SK-N-SH treated with all-trans-retinoic acid at 6 μM for 48 hours (cell line): ENCODE measurements around the gene FGGY.

Experiments used
- ATAC-seq: fragments of 200-7000 bp; cut with Tn5 transposase; 3 replicates; pipeline ENCODE4 v1.9.1; 2020; ENCODE audit warnings: mild to moderate bottlenecking, moderate library complexity
- ARNTL ChIP-seq: fragments of 450-650 bp; formaldehyde crosslinking; IDR thresholded peaks from 2 replicates; pipeline ENCODE4 v1.5.0; 2020; ENCODE audit warnings: low read depth, mild to moderate bottlenecking, moderate library complexity, borderline replicate concordance
- BACH2 ChIP-seq: fragments of 250-450 bp; sonication (Bioruptor Pico); IDR thresholded peaks from 2 replicates; pipeline ENCODE4 v1.9.0; 2021; ENCODE audit warnings: mild to moderate bottlenecking, borderline replicate concordance
- CSDC2 ChIP-seq: fragments of 250-450 bp; sonication (Bioruptor Pico); IDR thresholded peaks from 2 replicates; pipeline ENCODE4 v1.5.0; 2020; ENCODE audit warnings: mild to moderate bottlenecking, moderate library complexity
- CSRNP3 ChIP-seq: fragments of 250-450 bp; sonication (Bioruptor Pico); IDR thresholded peaks from 2 replicates; pipeline ENCODE4 v1.5.1; 2021; ENCODE audit warnings: mild to moderate bottlenecking, moderate library complexity
- ESRRG ChIP-seq: fragments of 250-450 bp; sonication (Bioruptor Pico); IDR thresholded peaks from 2 replicates; pipeline ENCODE4 v1.6.1; 2021; ENCODE audit warnings: mild to moderate bottlenecking
- GLIS3 ChIP-seq: fragments of 250-450 bp; sonication (Bioruptor Pico); IDR thresholded peaks from 2 replicates; pipeline ENCODE4 v1.5.0; 2020; ENCODE audit warnings: mild to moderate bottlenecking, moderate library complexity
- ISL1 ChIP-seq: fragments of 250-450 bp; sonication (Bioruptor Pico); IDR thresholded peaks from 2 replicates; pipeline ENCODE4 v2.1.2; 2022; ENCODE audit warnings: mild to moderate bottlenecking, moderate library complexity
- OSR1 ChIP-seq: fragments of 250-450 bp; sonication (Bioruptor Pico); IDR thresholded peaks from 2 replicates; pipeline ENCODE4 v1.8.0; 2022; ENCODE audit warnings: moderate library complexity, mild to moderate bottlenecking, inconsistent platforms
- PATZ1 ChIP-seq: fragments of 250-450 bp; sonication (Bioruptor Pico); IDR thresholded peaks from 2 replicates; pipeline ENCODE4 v1.8.0; 2020; ENCODE audit warnings: mild to moderate bottlenecking, moderate library complexity, borderline replicate concordance
- POU6F1 ChIP-seq: fragments of 250-450 bp; sonication (Bioruptor Pico); IDR thresholded peaks from 2 replicates; pipeline ENCODE4 v1.8.0; 2021; ENCODE audit warnings: low read depth, mild to moderate bottlenecking, moderate library complexity, borderline replicate concordance
- RARB ChIP-seq: fragments of 250-450 bp; sonication (Bioruptor Pico); IDR thresholded peaks from 2 replicates; pipeline ENCODE4 v1.8.0; 2021; ENCODE audit warnings: mild to moderate bottlenecking, moderate library complexity
- TCF4 ChIP-seq: fragments of 250-450 bp; sonication (Bioruptor Pico); IDR thresholded peaks from 2 replicates; pipeline ENCODE4 v1.8.0; 2021; ENCODE audit warnings: mild to moderate bottlenecking, moderate library complexity, borderline replicate concordance
- TOX ChIP-seq: fragments of 250-450 bp; sonication (Bioruptor Pico); IDR thresholded peaks from 2 replicates; pipeline ENCODE4 v1.8.0; 2021; ENCODE audit warnings: mild to moderate bottlenecking, moderate library complexity, borderline replicate concordance
- TSHZ2 ChIP-seq: fragments of 250-450 bp; sonication (Bioruptor Pico); IDR thresholded peaks from 2 replicates; pipeline ENCODE4 v1.5.0; 2020; ENCODE audit warnings: mild to moderate bottlenecking, moderate library complexity
- ZC3H10 ChIP-seq: fragments of 250-450 bp; sonication (Bioruptor Pico); IDR thresholded peaks from 2 replicates; pipeline ENCODE4 v1.5.1; 2021; ENCODE audit warnings: mild to moderate bottlenecking, moderate library complexity
- ZFP3 ChIP-seq: fragments of 250-450 bp; sonication (Bioruptor Pico); IDR thresholded peaks from 2 replicates; pipeline ENCODE4 v1.5.0; 2020; ENCODE audit warnings: mild to moderate bottlenecking, moderate library complexity
- ZFP30 ChIP-seq: fragments of 450-650 bp; formaldehyde crosslinking; IDR thresholded peaks from 2 replicates; pipeline ENCODE4 v1.5.0; 2022; ENCODE audit warnings: mild to moderate bottlenecking, moderate library complexity
- ZNF565 ChIP-seq: fragments of 450-650 bp; formaldehyde crosslinking; conservative IDR thresholded peaks from 2 replicates; pipeline ENCODE4 v1.5.0; 2020; ENCODE audit warnings: low read depth, mild to moderate bottlenecking, moderate library complexity
- ZNF70 ChIP-seq: fragments of 450-650 bp; formaldehyde crosslinking; IDR thresholded peaks from 2 replicates; pipeline ENCODE4 v1.5.0; 2020; ENCODE audit warnings: mild to moderate bottlenecking, moderate library complexity
- ZNF8 ChIP-seq: fragments of 450-650 bp; formaldehyde crosslinking; IDR thresholded peaks from 2 replicates; pipeline ENCODE4 v1.5.0; 2020; ENCODE audit warnings: mild to moderate bottlenecking, moderate library complexity
- TF ChIP-seq, protein P1 (sequence below): fragments of 250-450 bp; sonication (Bioruptor Pico); IDR thresholded peaks from 2 replicates; pipeline ENCODE4 v1.5.1; 2020; ENCODE audit warnings: low read depth, mild to moderate bottlenecking, moderate library complexity

The FGGY gene

DNA sequence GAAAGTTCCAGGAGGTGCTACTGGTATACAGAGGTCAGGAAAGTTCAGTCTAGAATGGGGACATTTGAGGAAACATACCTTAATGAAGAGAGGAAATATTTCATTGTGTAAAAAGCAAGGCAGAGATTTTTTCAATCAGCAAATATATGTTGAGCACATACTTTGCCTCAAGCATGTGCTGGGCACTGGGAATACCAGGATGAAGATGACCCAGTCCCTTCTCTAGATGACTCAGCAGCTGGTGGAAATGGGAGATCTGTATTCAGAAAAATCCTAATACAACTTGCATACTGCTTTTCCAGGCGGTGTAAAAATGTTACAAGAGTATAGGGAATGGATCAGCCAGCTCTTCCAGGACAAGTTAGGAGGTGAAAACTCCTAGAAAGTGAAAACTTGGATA, 229.3 kb downstream of the FGGY start (continued):
- TF ChIP-seq ZFP30 (no peak), CSDC2 (no peak)

DNA sequence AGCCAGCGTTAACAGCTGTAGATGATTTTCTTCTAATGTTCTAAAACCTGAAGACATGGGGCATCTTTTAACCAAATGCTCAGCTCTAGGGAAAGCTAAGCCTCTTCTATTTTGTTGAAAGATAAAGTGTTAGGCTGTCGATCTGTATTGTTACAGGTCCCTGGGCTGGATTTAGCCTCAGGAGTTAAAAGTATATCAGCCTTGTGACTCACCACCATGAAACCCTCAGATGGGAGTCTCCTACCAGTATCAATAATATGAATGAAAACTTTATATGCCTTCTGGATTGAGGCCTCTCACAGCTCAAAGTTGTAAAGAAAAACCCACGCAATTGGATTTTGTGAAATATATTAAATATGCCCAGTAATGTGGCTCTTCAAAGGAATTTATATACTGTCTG, 231.6 kb downstream of the FGGY start:
- TF ChIP-seq RARB (CRISPR knock-in tag) (no peak), CSRNP3 (CRISPR knock-in tag) (no peak), OSR1 (CRISPR knock-in tag) (no peak), PATZ1 (no peak), ZFP3 (no peak), ZNF565 (CRISPR knock-in tag) (no peak), ZNF8 (CRISPR knock-in tag) (no peak), ESRRG (no peak), TSHZ2 (no peak), TCF4 (CRISPR knock-in tag) (no peak), ISL1 (no peak), ARNTL (CRISPR knock-in tag) (no peak), TOX (no peak), GLIS3 (CRISPR knock-in tag) (no peak), ZNF70 (CRISPR knock-in tag) (no peak)
- no peak for ATAC-seq

DNA sequence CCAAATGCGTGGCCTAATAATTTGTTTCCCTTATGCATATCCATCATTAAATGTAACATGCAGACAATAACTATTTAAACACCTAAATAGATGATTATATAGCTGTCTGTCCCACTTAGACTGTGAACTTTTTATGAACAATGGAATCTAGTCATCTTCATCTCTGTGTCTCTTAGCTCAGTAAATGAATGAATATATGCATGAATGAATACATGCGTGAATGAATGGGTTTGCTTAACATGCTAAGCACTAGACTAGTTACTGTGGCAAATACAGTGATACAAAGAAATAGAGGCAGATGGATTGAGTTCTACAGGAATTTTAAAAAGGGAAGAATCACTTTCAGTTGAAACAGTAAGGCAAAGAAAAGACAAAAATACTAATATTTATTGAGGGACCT, 232.0 kb downstream of the FGGY start:
- TF ChIP-seq CSDC2 (no peak), PATZ1 (no peak)
- ATAC-seq: no peak

DNA sequence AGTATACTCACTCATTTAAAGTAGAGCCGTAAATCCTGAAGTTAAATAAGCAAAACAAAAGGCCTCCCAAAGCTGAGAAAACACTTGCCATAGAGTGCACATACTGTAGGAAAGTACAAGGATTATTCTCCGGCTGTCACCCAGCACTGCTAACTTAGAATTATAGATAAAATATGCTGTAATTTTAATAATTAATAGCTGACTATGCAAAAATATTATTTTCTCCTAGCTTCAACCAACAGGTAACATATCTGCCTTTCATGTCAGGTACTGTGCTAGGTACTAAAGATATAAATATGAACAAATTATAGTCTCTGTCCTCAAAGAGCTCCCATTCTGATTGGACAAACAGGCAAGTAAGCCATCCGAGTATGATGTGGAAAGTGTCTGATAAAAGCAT, 233.2 kb downstream of the FGGY start:
- ATAC-seq: no peak
- TF ChIP-seq ZFP30 (no peak), RARB (CRISPR knock-in tag) (no peak), OSR1 (CRISPR knock-in tag) (no peak), ZC3H10 (no peak), ZNF70 (CRISPR knock-in tag) (no peak), CSRNP3 (CRISPR knock-in tag) (no peak), ZNF565 (CRISPR knock-in tag) (no peak), ISL1 (no peak), ZFP3 (no peak), CSDC2 (no peak), ARNTL (CRISPR knock-in tag) (no peak), TCF4 (CRISPR knock-in tag) (no peak), BACH2 (CRISPR knock-in tag) (no peak), ZNF8 (CRISPR knock-in tag) (no peak), POU6F1 (CRISPR knock-in tag) (no peak), TSHZ2 (no peak), GLIS3 (CRISPR knock-in tag) (no peak)
- TF ChIP-seq, protein P1, sequence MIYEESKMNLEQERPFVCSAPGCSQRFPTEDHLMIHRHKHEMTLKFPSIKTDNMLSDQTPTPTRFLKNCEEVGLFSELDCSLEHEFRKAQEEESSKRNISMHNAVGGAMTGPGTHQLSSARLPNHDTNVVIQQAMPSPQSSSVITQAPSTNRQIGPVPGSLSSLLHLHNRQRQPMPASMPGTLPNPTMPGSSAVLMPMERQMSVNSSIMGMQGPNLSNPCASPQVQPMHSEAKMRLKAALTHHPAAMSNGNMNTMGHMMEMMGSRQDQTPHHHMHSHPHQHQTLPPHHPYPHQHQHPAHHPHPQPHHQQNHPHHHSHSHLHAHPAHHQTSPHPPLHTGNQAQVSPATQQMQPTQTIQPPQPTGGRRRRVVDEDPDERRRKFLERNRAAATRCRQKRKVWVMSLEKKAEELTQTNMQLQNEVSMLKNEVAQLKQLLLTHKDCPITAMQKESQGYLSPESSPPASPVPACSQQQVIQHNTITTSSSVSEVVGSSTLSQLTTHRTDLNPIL: no peak
